Activated T-cell treated with anti-CD3 and anti-CD28 coated beads, Interleukin-2, amount 50 U/mL, for 72 hours (primary cell): Measurements from ENCODE around the gene OR2T5. TPM values are rescaled to one million over a fixed set of nuclear protein-coding genes. Genes with fewer than 3 reads are reported as not detected.

Source experiments
- total RNA-seq, 2 donors: library from RNA; stranded (reverse); gene quantifications; one replicate each; pipeline ENCODE4 v1.2.3, GENCODE V29; 2022

OR2T5 gene
- total RNA-seq, 2 donors from 2014 or later, result not detected

Other genes starting within 250 kb of the OR2T5 start
- not detected for gene OR2T33, start 210.6 kb upstream of the OR2T5 start, total RNA-seq
- not detected for gene OR2T12, start 185.2 kb upstream of the OR2T5 start, total RNA-seq
- gene OR2M7, start 164.0 kb upstream of the OR2T5 start, total RNA-seq, result not detected
- not detected for gene OR14C36, start 139.8 kb upstream of the OR2T5 start, total RNA-seq
- not detected for gene OR2T4, start 126.9 kb upstream of the OR2T5 start, total RNA-seq
- not detected for gene OR2T6, start 112.8 kb upstream of the OR2T5 start, total RNA-seq
- not detected for gene OR2T1, start 85.5 kb upstream of the OR2T5 start, total RNA-seq
- not detected for gene OR2T2, start 43.0 kb upstream of the OR2T5 start, total RNA-seq
- gene OR2T3, start 15.2 kb upstream of the OR2T5 start, total RNA-seq, result not detected
- not detected for gene OR2G6, start 19.5 kb downstream of the OR2T5 start, total RNA-seq
- not detected for gene OR2T29, start 74.2 kb downstream of the OR2T5 start, total RNA-seq
- not detected for gene OR2T34, start 86.2 kb downstream of the OR2T5 start, total RNA-seq
- gene OR2T10, start 109.1 kb downstream of the OR2T5 start, total RNA-seq, result not detected
- not detected for gene OR2T11, start 146.5 kb downstream of the OR2T5 start, total RNA-seq
- not detected for gene OR2T35, start 156.7 kb downstream of the OR2T5 start, total RNA-seq
- not detected for gene OR2T27, start 166.9 kb downstream of the OR2T5 start, total RNA-seq
- gene OR14I1, start 214.2 kb downstream of the OR2T5 start, total RNA-seq, result not detected